Effector CD4-positive, alpha-beta T cell (primary cell): ENCODE data around the gene SERTAD4. TPM values are rescaled to one million over a fixed set of nuclear protein-coding genes. Genes with fewer than 3 reads are reported as not detected.
"Not testable (repeated sequence)": the region's sequence is repeated elsewhere in the genome, so short reads cannot be mapped to it uniquely, and the experiment has no call there.

Experiments used
- DNase-seq: peaks from one replicate; pipeline ENCODE4 v3.0.0-alpha.2; 2020
- total RNA-seq: gene quantifications from one replicate; lab custom pipeline; 2026; lab: John Stamatoyannopoulos, UW

SERTAD4 gene
- not detected for total RNA-seq

GRCh38 chr1:210232511-210233215 is at the start of gene SERTAD4:
Gene SERTAD4, plus strand, starts transcription at chr1:210232796. Its CDS starts 5,165 bp downstream, at chr1:210237961.
- no peak for DNase-seq

- no peak for DNase-seq
These were observed 47.5 kb upstream of the SERTAD4 start for GRCh38 chr1:210185063-210185462.

DNA sequence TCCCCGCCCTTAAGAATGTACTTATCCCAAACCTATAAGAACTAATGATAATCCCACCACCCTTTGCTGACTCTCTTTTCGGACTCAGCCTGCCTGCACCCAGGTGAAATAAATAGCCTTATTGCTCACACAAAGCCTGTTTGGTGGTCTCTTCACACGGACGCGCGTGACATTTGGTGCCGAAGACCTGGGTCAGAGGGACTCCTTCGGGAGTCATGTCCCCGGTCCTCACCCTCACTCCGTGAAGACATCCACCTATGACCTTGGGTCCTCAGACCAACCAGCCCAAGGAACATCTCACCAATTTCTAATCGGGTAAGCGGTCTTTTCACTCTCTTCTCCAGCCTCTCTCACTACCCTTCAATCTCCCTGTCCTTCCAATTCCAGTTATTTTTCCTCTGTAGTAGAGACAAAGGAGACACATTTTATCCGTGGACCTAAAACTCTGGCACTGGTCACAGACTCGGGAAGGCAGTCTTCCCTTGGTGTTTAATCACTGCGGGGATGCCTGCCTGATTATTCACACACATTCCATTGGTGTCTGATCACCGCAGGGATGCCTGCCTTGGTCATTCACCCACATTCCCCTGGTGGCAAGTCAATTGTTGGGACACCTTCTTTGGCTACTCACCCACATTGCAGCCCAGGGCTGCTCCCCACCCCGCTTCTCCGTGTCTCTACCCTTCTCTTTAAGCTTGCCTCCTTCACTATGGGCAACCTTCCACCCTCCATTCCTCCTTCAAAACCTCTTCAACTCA is 44.6 kb upstream of the SERTAD4 start:
- DNase-seq, result not testable (repeated sequence)

DNA sequence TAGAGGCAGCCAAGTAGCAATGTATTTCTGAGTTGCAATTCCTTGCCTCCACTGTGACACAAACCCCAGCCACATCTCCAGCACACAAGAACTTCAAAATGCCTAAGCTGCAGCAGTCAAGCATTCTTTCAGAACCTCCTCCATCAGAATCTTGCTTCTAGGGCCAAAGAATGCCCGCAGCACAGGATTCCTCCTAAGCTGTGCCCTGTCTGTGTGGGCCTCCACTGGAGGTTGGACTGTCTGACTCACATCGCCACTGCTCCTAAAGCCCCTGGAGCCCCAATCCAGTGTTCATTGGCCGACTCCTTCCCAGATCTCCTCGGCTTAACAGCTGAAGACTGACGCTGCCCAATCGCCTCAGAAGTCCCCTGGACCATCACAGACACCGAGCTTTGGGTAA is 43.2 kb upstream of the SERTAD4 start:
- DNase-seq, result no peak

DNA sequence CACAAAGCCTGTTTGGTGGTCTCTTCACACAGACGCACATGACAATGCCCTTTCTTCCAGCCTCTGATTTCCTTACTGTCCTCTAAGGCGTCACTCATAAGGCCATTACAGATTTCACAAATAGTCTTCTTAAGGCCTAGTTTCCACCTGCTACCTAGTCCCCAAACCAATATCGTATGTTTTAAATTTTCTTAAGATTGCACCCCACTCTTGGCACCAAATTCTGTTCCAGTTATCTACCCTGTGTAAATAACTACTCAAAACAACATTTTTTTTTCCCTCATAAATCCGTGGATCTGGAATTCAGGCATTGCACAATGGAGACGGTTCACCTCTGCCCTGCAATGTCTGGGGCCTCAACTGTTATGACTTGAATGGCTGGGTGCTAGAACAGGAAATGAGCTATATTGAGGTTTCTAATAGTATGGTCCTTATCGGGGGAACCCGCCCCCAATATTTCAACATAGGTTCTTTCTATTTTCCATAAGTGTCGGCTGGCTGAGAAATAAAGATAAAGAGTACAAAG is 36.9 kb upstream of the SERTAD4 start:
- no peak for DNase-seq

DNA sequence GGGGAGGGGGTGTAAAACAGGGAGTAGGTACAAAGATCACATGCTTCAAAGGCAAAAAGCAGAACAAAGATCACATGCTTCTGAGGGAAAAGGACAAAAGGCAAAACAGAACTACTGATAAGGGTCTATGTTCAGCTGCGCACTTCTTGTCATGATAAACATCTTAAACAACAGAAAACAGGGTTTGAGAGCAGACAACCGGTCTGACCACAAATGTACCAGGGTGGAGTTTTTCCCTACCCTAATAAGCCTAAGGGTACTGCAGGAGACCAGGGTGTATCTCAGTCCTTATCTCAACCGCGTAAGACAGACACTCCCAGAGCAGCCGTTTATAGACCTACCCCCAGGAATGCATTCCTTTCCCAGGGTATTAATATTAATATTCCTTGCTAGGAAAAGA is 36.3 kb upstream of the SERTAD4 start:
- DNase-seq, result not testable (repeated sequence)

DNA sequence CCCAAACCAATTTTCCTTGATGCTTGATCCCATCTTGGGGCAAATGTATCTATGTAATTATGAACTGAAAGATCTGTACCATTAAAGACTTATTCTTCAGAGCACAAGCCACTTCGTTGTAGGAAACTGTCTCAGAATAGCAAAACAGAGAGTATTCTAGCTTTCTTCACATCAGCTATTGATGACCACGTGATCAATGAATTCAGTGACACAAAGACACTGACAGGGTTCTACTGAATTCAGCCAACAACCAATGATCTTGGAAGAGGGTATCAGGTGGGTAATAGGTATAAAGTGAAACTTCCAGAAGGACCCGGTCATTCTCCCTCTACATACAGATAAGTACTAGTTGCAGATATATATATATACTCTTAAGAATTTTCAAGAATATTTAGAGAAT is 33.8 kb upstream of the SERTAD4 start:
- DNase-seq, result no peak

GRCh38 chr1:210200124-210200736 is 32.4 kb upstream of the SERTAD4 start:
- no peak for DNase-seq

- no peak for DNase-seq
These were observed 30.9 kb upstream of the SERTAD4 start for GRCh38 chr1:210201681-210202080.

DNA sequence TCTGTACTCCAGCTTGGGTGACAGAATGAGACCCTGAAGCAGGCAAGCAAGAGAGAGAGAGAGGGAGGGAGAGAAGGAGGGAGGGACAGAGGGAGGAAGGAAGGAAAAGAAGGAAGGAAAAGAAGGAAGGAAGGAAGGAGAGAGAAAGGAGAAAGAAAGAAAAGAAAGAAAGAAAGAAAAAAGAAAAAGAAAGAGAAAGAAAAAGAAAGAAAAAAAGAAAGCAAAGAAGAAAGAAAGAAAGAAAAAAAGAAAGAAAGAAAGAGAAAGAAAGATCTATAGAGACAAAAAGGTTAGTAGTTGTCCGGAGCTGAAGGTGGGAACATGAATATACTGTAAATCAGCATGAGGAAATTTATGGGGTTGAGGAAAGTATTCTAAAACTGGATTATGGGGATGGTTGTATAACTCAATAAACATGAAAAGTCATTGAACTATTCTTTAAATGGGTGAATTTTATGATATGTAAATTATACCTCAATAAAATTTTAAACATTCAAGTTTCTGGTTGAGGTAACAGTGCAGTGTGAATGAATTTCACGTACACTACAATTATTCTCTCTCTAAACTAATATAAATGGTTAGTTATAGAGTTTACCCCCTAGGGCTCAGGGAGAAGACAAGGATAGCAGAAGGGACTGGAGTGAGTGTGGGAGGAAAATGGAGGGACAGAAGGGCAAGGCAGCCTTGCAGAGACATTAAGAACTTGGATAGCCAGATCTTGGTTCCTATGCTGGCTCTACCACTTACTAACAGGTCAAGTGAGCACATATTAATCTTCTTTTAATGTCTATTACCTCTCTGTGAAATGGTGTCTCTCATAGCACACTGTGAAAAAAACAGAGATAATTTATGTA is 24.8 kb upstream of the SERTAD4 start:
- no peak for DNase-seq

GRCh38 chr1:210213335-210213734 is 19.3 kb upstream of the SERTAD4 start:
- DNase-seq, result no peak

DNA sequence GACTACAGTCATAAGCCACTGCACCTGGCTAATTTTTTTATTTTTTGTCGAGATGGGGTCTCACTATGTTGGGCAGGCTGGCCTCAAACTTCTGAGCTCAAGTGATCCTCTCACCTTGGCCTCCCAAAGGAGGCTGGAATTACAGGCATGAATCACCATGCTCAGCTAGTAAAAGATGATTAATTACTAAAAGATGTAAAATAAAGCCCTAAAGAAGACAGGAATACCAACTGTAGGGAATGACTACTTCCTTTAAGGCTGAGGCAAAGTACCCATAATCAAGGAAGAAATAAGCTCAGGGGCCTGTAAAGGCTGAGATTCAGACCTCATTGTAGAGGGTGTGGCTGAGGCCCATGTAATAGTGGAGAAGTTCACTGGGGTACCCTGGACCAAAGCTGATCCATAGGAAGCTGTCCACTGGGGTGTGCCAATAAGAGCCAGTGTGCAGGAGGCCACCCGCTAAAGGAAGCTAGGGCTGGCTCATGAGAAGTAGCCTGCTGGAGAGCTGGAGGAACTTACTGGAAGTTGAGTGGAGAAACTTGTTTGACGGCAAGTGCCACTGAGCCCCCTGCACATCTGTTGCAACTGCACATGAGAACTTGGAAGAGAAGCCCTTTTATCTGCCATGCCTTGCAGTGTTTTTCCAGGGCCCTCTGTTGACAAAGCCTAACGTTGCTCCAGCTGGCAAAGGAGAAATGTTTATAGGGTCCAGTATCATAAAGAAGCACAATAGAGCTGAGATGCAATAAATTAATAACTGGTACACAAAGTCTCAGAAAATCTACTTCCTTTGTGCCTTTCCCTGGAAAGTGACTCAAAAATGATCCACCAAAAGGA is 17.8 kb upstream of the SERTAD4 start:
- no peak for DNase-seq

DNA sequence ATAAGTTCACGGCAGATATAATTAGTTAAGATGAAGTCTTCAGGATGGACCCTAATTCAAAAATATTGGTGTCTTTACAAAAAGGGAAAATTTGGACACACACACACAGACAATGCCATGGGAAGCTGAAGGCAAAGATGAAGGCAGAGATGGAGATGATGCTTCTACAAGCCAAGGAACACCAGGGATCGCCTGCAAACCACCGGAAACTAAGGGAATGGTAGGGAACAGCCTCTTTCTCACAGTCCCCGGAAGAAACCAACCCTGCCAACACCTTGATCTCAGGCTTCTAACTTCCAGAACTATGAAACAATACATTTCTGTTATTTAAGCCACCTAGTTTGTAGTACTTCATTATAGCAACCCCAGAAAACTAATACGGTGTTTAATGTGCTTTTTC is 15.1 kb upstream of the SERTAD4 start:
- DNase-seq, result no peak

GRCh38 chr1:210218047-210218446 is 14.5 kb upstream of the SERTAD4 start:
- no peak for DNase-seq

- no peak for DNase-seq
These were observed 10.1 kb upstream of the SERTAD4 start for GRCh38 chr1:210222340-210223006.

GRCh38 chr1:210223226-210223904 is 9.2 kb upstream of the SERTAD4 start:
- DNase-seq, result no peak

DNA sequence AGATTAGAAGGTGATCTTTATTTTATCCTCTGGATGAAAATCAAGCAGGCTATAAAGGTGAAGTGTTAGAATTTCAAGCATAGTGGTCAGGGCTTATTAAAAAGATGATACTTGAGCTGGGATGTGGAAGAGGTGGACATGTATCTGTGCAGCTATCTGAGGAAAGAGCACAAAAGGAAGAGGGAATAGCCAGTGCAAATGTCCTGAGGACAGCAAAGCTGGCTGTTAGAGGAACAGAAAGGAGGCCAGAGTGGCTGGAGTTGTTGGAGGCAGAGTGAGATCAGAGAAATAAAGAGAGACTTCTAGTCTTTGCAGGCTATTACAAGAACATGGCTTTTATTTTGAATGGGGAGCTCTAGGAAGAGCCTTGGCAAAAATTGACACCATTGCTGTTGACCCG is 4.4 kb upstream of the SERTAD4 start:
- no peak for DNase-seq

DNA sequence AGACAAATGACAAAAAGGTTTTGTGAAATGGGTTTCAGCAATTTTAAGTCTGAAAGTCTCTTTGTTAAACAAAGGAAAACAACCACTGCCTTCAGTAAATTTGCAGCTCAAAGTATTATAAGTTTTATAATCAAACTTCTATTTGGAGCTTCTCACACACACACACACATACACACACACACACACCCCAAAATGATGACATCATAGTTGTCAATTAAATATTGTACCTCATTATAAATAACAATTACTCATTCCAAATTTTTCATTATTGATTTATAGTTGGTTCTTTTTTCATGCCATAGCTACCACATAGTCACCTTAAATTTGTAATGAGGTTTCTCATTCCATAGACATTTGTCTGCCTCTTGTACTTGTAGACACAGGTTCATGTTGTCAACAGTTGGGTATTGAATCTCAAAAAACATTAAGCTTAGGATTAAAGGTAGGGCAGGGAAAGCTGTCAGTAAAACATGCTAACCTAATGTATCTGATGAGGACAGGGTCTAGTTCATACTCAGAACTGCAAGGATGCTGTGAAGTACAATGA is 2.4 kb upstream of the SERTAD4 start:
- DNase-seq, result no peak

- DNase-seq, result no peak
These were observed 618 bp upstream of the SERTAD4 start for GRCh38 chr1:210231846-210232510.

DNA sequence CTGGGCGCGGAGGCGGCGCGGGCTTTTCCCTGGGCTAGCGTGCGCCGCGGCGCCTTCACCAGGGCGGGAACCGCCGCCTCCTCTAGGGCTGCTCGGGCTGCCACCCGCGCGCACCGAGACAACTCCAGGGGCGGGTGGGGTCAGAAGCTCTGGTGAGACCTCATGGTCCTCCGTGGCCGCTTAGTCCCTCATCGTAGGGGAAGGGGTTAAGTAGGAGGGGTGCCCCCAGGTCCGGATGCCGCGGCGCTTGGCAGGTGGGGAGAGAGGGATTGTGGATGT is 559 bp downstream of the SERTAD4 start:
- no peak for DNase-seq
